Urothelium cell line (cell line): ENCODE results near the gene AIMP2.
"Not testable (repeated sequence)": the region's sequence is repeated elsewhere in the genome, so short reads cannot be mapped to it uniquely, and the experiment has no call there.

Experiments
- DNase-seq: peaks from one replicate; pipeline ENCODE4 v3.0.0; 2011; ENCODE audit warnings: low spot score, mixed read lengths
- FAIRE-seq: peaks from 2 replicates; lab custom pipeline; 2011; peaks lifted over from hg19 to GRCh38; lab: Jason Lieb, UNC

AIMP2 gene

DNA sequence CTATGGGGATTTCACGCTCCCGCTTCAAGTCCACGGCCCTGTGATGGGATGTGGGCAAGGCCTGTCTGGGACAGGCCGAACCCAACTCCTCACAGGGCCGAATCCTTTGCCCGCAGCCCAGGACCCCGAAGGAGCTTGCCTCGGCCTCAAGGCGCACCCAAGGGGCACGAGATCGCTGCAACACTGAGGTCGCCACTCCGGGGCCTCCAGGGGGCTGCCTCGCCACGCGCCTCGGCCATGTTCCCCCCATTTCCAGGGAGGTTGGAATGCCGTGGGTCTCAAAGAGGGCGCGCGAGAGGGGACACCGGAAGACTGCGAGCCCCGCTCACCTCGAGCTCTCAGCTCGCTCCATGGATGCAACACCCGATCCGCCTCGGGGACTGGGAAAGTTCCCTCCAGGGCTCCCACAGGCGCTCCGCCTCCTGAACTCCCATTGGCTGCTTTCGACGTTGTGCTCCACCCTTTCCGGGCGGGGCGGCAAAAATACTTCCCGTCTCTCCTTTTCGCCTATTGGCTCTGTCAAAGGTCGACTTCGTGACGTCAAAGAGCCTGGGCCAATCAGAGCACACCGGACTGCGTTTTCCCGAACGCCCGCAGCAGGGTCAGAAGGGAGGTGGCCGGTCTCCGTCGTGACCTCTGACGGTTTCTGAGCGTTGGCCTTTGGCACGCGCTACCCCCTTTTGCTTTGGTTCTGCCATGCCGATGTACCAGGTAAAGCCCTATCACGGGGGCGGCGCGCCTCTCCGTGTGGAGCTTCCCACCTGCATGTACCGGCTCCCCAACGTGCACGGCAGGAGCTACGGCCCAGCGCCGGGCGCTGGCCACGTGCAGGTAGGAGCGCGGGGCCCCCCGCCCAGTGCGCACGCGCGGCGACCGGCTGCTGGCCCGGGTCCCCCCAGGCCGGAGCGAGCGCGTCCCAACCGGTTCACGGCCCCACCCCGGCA lies at the start of gene AIMP2, which contains the start of gene PMS2:
Gene AIMP2, plus strand, starts transcription at position 605 of the 944 bp plus-strand sequence. Its CDS starts 92 bp downstream, at position 697.
Gene PMS2, minus strand, starts transcription at position 382 of the 944 bp plus-strand sequence. Its CDS starts 30 bp downstream, at position 352.
- DNase-seq (peak; percentile 100), FAIRE-seq (peak; percentile 50)

DNA sequence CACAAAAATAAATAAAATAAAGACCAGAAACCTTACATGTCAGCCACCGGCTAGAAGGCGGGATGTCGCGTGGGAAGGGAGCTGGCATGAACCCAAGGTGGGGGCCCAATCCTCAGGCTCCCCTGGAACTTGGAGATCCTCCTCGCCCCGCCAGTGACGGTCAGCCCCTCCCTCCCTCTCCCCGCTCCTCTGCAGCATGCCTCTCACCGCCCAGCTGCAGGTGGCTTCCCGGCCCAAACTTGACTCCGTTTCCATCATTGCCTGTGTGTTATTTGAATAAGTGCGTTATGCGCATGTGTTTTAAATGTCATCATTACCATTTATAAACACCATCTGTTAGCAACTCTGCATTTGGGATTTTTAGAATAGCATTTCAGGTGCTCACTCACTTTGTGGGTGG lies 45.9 kb upstream of the AIMP2 start:
- peak; percentile 94 for FAIRE-seq
- not testable (repeated sequence) for DNase-seq

DNA sequence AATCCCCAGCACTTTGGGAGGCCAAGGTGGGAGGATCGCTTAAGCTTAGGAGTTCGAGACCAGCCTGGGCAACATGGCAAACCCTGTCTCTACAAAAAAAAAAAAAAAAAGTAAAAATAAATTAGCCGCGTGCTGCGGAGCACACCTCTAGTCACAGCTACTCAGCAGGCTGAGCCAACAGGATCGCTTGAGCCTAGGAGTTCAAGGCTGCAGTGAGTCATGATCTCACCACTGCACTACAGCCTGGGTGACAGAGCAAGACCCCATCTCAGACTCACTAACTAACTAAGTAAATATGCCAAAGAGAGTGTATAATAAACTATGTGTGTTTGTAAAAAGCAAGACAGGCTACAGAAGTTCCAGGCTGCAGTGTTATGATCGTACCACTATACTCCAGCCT lies 45.3 kb upstream of the AIMP2 start:
- DNase-seq, FAIRE-seq: not testable (repeated sequence)

DNA sequence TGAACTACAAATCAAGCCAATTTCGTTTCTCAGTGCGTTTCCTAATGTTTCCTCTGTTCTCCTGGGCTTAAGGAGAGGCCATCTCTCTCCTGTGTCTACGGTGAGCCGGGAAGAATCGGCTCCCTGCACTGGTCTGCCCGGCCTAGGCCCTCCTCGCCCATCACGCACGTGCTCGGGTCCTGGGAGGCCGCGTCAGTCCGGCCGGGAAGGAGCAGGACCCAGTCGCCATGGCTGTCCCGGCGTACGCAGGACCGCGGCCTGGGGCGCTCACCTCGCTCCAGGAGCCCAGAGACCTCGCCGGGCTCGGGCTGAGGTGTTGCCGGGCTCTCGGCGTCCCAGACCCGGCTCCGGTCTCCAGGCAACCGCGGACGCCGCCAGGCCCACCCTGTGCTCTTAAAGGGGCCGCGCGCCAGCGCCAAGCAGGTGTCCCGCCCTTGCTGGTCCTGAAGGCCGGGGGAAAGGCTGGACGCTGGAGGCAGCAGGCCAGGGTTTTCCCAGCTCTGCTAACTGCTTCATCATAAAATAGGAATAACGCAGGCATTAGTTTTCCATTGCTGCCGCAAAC lies 38.6 kb upstream of the AIMP2 start, which contains the start of gene RSPH10B:
Gene RSPH10B, minus strand, starts transcription at position 343 of the 565 bp plus-strand sequence. CDS start 3,573 bp downstream, outside the sequence.
- FAIRE-seq, DNase-seq: not testable (repeated sequence)

DNA sequence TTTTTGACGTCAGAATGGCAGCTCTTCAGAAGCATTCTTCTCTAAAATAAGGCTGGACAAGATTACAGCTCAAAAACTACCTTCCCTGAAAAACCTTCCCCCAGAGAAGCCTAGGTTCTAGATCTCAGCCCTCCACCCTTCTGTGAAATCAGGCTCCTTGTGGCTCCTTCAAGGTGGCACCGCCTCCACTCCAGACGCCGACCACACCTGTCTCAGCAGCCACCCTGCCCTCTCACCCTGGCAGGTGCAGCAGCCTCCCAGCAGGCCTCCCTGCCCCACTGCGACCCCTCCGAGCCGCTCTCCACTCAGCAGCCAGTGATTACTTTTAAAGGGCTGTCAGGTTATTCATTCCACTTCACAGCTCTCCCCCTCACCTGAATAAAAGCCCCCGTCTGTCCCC lies 35.5 kb upstream of the AIMP2 start:
- FAIRE-seq: not testable (repeated sequence)

DNA sequence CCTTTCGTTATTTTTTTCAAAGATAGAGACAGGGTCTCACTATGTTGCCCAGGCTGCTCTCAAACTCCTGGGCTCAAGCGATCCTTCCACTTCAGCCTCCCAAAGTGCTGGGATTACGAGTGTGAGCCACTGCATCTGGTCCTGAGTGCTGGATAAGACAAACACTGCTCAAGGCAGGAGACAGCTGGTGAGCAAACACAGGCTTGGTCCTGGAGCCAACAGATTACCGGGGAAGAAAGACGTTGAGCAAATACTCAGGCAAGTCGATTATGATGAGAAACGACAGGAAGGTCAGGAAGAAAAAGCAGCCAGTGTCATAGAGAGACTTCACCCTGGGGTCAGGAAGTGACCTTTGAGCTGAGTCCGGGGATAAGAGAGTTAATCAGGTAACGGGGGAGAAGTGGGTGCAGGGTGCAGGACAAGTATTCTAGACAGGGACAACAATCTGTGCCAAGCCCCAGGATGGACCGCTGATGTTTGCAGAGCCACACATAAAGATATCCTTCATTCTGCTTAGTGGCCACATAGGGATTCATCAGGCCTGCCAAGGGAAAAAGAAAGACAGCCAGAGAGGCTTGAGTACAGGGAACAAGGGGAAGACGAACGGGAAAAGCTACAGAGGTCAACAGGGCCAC lies 29.3 kb upstream of the AIMP2 start:
- FAIRE-seq: peak; percentile 97
- not testable (repeated sequence) for DNase-seq

More for the DNA sequence above, 35.5 kb upstream of the AIMP2 start:
- DNase-seq: not testable (repeated sequence)

DNA sequence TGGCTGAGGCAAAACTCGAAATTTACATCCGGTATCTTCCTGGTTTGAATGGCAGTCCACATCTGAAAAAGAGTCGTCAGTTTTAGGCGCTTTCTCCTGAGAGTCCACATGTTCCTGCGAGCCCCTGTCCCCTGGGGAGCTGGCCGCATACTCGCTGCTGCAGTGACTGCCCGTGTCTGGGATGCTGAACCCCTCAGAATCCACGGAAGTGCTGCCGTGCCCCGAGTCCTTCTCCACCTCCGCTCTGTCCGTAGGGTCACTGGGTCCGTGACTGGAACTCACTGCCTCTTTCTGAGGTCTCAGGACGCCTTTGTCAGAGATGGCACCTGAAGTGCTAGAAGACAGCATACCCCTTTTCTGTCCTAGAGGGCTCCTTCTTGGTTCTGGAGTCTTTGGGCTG lies 22.0 kb upstream of the AIMP2 start:
- not testable (repeated sequence) for FAIRE-seq, DNase-seq

DNA sequence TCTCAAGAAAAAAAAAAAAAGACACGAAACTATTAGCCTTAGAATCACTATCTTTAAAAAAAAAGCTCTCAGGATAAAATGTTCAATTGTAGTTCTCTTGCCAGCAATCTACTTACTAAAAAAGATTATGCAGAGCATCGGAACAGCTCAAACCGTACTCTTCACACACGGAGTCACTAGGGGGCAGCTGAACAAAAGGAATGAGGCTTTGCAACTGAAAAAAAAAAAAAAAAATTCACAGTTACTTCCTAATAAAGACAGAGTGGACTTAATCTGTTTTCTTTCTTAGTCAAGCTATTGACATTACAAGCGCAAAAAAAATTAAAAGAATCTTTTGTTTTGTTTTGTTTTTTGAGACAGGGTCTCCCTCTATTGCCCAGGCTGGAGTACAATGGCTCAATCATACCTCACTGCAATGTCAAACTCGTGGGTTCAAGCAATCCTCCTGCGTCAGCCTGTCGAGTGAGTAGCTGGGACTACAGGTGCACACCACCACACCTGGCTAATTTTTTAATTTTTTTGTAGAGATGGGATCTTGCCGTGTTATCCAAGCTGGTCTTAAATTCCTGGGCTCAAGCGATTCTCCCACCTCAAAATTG lies 11.8 kb upstream of the AIMP2 start:
- peak; percentile 73 for DNase-seq
- no peak for FAIRE-seq

DNA sequence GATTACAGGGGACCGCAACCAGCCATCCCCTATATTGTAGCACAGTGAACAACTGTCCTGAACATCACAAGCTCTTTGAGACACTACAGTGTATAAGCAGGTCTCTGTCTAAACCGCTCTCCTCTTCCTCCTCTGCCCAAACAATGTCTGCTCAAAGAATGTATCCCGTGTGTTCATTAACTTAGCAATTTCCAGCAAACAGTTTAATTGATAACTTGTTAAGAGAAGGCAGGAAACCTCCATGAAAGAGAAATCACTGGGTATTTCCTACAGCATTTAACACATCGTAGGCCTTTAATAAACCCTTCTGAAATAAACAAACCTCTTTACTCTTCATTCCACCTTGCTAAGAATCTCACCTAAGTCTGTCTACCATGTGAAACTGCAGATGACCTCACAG lies 1.7 kb upstream of the AIMP2 start:
- DNase-seq: no peak
- FAIRE-seq: no peak

DNA sequence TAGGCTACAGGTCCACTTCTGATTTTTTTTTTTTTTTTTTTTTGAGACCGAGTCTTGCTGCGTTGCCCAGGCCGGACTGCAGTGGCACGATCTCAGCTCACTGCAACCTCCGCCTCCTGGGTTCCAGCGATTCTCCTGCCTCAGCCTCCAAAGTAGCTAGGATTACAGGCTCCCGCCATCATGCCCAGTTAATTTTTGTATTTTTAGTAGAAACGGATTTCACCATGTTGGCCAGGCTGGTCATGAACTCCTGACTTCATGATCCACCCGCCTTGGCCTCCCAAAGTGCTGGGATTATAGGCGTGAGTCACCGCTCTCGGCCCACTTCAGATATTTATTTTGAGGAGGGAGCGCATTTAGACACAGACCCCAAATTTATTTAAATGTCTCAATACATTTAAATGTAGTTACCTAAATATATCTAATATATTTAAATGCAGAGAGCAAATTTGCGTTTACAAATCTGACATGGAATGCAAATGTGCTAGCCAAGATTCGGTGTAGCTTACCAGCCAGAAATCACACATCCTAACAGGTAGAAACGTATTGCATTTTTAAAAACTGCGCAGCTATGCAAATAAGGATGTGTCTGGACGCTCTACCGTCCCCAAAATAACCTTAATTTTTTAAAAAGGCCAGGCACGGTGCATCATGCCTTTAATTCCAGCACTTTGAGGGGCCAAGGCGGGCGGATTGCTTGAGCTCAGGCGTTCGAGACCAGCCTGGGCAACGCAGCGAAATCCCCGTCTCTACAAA lies 1.1 kb upstream of the AIMP2 start:
- FAIRE-seq, DNase-seq: not testable (repeated sequence)

DNA sequence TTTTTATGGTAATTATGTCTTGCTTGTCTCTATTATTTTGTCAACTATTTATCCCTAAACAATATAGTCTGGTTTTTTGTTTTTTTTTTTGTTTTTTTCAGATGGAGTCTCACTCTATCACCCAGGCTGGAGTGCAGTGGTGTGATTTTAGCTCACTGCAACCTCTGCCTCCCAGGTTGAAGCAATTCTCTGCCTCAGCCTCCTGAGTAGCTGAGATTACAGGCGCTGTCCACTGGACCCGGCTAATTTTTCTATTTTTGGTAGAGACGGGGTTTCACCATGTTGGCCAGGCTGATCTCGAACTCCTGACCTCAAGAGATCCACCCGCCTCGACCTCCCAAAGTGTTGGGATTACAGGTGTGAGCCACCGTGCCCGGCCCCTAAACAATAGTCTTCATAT lies 1.3 kb downstream of the AIMP2 start:
- not testable (repeated sequence) for FAIRE-seq, DNase-seq

DNA sequence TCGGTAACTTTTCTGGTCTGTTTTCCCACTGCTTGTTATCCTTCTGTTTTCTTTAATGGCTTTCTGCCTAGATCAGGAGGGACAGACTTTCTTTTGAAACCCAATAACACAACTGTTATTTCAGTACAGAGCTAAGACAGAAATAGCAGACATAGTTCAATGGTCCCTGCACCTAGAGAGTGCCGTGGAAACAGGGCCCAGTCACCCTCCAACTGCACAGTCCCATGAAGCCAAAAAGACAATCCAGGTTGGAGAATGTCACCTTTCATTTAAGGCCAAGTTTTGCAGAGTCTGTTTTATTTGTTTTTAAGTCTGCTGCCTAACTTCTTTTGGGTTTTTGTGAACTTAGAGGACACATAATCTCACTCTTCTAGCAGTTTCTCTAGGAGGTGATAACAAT lies 2.5 kb downstream of the AIMP2 start:
- FAIRE-seq: no peak
- DNase-seq: no peak

DNA sequence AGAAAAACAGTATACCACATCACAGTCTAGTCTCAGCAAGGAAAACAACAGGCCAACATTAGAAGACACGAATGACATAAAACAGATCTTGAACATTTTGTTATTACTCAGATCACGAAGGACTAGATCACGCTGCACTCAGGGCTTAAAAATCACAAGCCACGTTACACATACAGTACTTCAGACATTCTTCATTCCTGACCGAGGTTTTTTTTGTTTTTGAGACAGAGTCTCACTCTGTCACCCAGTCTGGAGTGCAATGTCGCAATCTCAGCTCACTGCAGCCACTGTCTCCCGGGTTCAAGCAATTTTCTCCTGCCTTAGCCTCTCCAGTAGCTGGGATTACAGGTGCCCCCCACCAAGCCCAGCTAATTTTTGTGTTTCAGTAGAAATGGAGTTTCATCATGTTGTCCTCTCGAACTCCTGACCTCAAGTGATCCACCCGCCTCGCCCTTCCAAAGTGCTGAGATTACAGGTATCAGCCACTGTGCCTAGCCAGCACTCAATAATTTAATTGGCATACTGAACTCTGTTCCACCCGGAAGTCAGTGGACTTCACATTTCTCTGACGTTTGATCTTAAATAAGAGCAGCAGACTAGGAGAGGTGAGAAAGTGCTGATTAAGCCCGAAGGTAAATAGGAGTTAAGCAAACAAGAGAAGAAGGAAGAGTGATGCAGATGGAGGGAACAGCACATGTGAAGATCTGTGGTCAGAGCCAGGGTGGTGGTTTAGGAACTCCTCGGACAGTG lies 3.5 kb downstream of the AIMP2 start:
- DNase-seq: no peak
- FAIRE-seq: no peak

DNA sequence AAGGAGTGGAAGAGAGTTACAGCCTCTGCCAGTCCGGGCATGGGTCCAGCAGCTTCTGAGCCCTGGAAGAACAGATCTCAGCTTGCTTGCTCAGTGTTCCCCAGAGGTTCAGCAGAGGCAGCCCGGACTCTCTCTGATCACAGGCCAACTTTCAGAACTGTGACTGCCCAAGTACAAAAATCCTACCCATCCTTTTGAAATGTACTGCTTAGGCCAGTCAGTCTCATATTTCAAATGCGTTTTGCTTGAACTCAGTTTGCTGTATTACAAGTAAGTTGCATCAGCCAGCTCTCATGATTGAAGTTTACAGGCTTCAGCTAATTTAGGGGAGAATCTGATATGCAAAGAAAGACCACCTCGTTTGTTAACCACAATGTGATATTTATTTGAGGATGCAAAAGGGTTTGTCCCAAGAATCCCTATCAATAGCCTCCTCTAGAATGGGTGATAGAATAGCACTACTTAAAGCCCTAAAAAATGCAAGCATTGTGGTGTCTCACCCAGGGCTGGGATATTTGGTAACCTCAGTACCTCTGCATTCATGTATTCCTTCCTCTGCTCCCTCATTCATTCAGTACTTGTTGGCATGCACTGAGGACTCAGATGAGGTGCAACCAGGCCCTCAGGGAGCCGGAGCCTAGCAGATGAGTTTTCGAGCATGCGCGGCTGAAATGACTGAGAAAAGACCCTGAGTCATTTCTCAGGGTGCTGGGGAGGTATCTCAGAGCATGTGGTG lies 7.0 kb downstream of the AIMP2 start:
- DNase-seq: no peak
- no peak for FAIRE-seq

DNA sequence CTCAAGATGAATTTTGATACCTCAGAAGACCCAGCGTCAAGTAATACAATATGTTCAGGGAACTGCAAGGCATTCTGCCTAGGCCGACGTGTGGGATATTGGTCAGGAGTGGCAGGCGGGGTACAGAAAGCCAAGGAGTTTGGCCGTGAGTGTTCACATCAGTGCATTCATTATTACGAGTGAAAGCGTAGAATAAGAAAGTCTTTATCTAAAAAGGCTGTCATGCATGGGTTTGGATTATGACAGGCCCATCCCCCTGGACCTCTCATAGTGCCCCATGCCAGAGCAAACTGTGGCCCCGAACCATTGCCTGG lies 7.5 kb downstream of the AIMP2 start:
- FAIRE-seq: no peak
- DNase-seq: no peak

DNA sequence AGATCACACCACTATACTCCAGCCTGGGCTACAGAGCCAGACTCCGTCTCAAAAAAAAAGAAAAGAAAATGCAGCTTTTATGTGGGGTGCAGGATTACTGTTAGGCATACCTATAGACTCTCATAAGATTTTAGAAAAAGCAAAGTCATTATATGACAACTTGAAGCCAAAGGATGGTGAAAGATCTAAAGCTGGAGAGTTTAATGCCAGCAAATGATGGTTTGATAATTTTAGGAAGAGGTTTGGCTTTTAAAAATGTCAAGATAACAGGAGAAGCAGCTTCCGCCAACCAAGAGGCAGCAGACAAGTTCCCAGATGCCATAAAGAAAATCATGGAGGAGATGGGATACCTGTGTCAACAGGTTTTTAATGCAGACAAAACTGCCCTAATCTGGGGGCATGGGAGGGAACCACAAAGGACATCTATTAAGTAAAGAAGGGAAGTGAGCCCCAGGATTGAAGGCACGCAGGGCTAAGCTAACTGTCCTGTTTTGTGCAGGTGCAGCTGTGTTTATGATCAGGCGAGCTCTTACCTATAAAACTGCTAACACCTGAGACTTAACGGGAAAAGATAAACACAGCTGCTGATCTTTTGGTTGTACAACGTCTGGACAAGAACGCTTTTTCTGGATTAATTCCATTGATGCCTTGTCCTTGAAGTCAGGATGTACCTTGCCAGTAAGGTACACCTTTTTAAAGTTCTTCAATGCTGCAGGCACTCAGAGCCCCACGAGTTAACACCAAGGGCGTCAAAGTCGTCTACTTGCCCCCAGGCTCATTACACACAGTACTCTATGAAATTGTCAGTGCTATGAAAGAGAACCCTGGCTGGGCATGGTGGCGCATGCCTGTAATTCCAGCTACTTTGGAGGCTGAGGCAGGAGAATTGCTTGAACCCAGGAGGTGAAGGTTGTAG lies 11.6 kb downstream of the AIMP2 start:
- FAIRE-seq (no peak), DNase-seq (no peak)

DNA sequence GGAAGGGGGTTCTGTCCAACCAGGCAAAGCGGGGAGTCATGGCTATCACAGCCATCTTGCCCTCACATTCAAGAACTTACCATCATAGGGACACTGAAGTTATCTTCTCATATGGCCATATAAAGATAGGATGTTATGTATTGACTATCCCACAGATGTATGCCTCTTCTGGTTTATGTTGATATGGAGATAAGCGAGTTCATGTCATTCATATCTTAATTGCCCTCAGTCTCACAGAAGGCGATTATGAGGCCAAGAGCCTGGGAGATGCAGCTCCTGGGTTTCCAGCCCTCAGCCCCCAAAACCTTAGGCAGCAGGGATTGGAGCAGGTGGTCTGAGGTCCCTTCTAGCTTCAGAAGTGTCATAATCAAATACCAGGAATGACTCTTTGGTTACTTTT lies 13.6 kb downstream of the AIMP2 start:
- no peak for DNase-seq
- peak; percentile 44 for FAIRE-seq

DNA sequence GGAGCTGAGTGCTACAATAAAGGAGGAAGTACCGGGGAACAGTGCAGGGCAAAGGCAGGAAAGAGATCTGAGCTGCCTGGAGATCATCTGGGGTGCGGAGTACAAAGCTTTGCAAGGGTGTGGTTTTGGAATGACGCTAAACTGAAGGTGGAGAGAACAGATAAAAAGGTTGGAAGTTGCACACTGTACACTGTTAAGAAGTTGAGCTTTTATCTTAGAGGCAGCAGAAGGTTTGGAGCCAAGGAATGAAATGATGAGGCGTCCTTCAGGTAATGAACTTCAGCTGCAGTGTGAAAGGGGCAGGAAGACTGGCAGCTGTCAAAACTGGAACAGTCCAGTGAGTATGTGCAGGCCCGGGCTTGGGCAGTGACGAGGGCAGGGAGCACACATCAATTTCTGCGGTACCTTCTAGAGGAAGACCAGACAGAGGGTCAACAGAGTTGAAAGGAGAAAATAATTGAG lies 14.9 kb downstream of the AIMP2 start:
- DNase-seq (no peak), FAIRE-seq (no peak)
